ENCODE measurements around the gene GDPD4.

Gene GDPD4

DNA sequence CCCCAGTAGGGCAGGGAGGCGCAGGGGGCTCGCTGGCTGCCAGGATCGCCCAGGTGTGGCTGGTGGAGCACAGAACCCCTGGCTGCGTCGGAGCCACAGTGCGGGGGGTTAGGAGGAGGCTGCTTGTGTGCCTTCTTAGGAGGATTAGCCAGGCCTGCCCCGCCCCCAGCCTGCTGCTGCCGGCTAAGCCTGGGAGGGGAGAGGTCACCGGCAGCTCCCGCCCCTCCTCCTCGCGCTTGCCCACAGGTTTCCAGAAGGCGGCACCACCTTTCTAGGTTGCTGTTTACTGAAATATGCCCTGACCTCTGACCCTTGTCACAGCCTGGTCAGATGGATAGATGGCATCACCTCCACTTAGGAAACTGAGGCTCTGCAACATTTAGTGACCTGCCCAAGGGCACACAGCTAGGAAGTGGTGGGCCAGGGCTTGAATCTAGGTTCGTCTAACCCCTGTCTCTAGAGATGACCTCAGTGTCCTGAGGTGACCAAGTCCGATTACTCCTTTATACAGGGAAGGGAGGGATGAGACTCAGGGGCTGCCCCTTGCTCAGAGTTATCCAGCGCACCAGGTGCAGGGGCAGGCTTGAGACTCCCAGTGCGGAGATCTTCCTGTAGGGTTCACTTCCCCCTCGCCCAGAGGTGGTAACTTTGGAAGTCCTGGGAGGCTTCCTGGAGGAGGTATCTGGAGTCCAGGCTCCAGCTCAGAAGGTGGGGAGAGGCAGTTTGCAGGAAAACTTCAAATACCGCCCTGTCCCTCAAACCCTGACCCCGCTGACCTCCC is 129.4 kb downstream of the GDPD4 start:
- DNase-seq = no peak

DNA sequence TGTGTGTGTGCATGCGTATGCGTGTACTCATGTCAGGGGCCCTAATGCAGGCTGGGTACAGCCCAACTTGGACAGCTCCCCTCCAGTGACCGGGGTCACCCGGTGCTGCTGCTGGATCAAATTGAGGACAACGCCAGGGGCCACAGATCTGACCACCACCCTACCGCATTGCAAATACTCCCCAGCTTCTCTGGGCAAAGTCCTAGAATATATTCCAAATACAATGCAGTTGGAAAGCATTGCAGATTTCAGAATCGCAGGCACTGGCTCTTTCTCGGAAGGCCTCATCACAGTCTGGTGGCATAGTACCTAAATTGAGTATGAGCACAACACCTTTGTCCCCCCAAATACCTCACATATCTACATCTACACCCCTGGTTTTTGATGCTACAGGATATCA is 130.2 kb downstream of the GDPD4 start:
- no peak for DNase-seq

DNA sequence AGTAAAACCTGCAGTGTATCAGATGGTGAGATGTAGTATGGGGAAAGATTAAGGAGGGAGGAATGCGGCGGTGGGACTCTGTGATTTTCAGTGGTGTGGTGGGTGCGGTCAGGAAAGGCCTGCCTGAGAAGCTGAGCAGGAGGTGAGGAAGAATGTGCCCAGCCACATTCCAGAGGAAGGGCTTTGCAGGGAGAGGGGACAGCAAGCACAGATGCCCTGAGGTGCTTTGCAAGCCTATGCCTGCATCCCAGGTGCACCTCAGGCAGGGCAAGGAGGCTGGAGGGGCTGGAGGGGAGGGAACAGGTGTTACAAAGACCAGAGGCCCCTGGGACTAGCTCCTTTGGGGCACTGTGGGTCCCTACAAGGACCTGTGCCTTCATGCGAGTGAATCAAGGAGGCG is 131.4 kb downstream of the GDPD4 start:
- no peak for DNase-seq

DNA sequence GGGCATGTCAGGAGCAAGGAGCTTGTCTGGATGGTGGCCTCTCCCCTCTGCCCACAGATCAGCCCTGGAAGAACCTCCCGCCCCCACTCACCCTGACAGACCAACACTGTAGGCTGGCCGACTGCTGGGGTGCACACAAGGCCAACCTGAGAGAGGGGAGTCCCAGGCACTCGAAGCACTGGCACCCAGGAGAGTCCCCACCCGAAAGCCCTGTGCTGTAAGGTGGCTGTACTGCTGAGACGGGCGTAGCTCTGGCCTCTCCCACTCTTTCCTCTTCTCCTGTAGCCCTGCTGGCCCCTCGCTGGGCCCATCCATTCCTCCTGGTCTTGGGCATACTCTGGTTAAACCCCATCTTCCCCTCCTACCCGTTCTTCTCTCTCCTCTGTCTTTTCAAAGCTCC is 133.7 kb downstream of the GDPD4 start:
- DNase-seq = no peak

DNA sequence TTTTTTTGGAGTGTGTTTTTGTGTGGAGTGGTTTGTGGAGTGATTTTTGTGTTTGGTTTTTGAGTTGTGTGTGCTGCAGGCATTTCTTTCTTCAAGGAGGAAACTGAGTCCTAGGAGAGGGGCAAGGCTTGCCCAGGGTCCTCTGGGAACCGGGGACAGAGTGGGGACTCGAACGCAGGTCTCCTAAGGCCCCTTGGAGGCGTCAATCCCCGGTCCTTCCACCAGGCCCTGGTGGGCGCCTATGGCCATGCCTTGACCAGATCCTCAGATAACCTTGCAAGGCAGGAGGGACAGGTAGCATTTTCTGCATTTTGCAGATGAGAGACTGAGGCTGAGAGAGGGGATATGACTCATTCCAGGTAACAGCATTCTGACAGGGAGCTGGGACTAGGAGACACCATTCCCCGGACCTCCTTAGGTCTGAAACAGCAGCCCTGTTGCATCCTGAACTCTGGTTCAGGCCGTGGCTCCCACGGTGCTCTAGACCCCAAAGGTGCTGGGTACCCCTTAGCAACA is 134.3 kb downstream of the GDPD4 start:
- no peak for DNase-seq

All from activated naive CD4-positive, alpha-beta T cell treated with Interleukin-2 at 50 U/mL for 16 hours (primary cell).